Hematopoietic multipotent progenitor cell treated with erythropoietin and hydrocortisone succinate and interleukin-3 and kit ligand, for 4 days (in vitro differentiated cells): ENCODE results near the gene PCYT2.

Experiments used
- DNase-seq: peaks from one replicate; pipeline ENCODE4 v3.0.0-alpha.2; 2015

PCYT2 gene

DNA sequence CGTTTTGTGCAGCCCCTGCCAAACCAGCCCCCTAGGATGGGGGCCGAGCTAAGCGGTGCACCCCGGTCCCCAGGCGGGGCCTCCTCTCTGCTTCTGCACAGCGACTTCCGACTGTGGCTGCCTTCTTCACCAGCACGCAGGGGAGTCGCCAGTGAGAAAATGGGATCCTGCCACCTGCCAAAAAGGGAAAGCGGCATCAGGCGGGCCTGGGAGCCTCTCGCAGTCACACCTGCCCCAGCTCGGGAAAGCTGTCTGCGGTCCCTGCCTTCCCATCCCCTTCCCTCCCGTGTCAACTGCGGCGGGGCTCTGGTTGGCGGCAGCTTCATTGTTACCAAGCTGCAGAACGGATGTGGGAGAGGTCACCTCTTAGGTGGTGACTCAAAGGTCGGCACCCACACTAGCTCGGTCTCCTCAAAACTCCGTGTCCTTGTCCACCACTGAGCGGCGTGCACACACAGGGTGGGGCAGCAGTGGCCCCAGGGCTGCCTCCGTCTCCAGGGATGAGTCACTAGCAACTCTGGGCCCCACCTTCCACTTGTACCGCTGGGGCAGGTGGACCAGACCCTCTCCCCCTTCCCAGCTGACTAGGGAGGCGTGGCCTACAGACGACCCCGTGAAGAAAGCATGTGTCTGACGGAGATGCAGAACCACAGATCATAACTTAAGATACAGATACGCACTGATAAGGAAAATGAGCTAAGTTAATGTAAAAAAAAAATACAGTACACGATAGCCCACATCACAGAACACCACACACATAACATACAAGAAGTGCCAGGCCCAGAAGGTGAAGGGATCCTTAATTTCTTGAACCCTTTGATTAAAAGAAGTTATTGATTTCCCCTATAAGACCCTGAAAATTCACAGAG, 1.5 kb upstream of the PCYT2 start:
- DNase-seq = peak; percentile 30

DNA sequence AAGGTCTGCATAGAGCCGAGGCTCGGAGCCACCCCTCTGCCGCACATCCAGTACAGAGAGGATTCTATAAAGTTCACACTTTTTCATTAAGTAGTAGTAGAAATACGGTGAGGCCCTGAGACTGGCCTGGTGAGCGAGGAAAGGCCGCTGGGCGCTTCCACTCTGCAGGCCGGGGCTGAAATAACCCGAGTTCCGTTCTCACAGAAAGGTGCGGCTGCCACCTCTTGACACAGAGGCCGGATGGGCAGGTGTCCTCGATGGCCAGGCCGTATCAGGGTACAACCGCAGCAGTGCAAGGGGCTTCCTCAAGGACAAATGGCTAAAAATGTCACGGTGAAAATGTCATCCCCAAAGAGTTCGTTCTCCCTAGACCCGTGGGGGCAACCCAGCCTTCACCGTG, 770 bp upstream of the PCYT2 start:
- no peak for DNase-seq

DNA sequence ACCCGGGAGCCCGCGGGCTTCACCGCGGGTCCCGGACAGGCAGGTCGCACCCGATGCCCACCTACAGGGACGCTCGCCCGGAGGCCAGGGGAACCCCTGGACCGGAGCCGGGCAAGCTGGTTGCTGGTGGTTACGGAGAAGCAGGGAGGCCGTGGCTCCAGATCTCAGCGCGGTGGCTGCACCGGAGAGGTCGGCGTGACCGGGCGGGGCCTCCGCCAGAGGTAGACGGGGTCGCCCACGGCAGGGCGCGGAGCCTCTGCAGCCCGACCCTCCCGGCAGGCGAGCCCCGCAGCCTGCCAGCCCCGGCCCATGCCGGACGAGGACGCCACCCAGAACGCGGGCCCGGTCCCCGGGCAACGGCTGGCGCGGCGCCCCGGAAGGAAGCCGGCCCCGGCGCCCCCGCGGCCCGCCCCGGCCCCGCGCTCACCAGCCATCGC, 341 bp downstream of the PCYT2 start:
- DNase-seq = no peak

DNA sequence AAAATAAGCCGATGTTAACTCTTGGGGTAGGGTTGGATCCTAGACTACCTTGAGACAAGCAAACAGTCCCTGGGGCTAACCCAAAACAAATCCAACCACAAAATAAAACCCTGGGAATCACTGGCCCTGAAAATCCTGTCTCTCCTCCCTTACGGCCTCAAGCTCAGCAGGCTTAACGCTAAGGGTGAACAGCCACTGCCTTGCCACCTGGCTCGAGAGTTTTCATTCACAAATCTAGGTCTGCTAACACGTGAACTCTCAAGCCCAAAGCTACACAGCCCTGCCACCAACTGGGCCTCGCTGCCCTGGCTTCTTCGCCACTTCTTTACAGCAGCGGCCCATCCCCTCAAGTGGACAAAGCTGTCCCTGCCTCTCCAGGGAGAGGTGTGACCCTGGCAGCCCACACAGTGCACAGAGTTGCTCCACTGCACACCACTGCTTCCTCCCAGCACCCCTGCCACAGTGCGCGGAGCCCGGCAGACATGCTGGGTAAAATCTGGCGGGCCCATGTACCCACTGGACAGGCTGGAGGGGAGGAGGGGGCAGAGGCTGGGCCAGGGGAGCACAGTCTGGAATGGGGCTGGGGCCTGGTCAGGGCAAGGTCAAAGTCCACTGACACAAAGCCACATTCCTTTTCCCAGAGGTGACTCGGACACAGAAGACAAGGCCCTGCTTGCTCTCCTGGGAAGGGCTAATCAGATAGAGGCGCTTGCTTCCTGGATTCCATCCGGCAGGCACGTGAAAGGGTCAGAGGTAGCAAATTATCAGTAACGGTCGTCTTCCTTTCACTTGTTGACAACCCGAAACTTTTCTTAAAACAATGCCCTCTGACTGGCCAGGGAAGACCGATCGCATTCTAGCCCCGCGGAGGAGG, 996 bp downstream of the PCYT2 start:
- peak; percentile 53 for DNase-seq

DNA sequence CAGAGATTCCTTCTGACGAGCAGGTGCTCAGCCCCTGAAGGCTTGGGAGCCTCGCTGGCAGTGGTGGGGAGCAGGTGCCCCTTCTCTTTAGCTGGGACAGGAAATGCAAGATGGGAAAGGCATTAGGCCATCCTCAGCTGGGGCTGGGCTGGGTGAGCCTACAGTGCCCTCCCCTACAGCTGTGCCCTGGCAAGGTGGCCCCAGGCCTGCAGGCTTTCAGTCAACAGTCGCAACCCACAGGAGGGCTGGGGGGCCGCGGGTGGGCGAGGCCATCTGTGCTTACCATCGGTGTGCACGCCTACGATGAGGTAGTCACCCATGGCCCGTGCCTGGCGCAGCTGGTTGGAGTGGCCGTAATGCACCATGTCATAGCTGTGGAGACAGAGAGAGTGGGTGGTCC, 2.0 kb downstream of the PCYT2 start:
- no peak for DNase-seq

DNA sequence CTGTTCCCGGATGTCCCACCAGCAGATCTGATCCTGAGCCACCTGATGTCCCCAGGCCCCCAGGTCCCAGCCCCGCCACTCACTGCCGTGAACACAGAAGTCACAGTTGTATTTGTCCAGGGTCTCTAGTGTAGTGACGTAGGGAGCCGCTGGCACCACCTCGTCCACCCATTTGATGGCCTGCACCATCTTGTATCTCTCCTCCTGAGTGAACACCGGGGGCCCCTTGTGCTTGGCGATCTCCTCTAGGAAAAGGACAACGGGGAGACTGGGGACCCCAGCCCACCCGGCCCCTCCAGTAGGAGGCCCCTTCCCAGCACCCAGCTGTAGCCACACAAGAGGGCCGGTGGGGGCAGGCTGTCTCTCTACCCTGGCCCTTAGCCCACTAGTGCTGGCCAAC, 2.4 kb downstream of the PCYT2 start:
- DNase-seq = no peak

DNA sequence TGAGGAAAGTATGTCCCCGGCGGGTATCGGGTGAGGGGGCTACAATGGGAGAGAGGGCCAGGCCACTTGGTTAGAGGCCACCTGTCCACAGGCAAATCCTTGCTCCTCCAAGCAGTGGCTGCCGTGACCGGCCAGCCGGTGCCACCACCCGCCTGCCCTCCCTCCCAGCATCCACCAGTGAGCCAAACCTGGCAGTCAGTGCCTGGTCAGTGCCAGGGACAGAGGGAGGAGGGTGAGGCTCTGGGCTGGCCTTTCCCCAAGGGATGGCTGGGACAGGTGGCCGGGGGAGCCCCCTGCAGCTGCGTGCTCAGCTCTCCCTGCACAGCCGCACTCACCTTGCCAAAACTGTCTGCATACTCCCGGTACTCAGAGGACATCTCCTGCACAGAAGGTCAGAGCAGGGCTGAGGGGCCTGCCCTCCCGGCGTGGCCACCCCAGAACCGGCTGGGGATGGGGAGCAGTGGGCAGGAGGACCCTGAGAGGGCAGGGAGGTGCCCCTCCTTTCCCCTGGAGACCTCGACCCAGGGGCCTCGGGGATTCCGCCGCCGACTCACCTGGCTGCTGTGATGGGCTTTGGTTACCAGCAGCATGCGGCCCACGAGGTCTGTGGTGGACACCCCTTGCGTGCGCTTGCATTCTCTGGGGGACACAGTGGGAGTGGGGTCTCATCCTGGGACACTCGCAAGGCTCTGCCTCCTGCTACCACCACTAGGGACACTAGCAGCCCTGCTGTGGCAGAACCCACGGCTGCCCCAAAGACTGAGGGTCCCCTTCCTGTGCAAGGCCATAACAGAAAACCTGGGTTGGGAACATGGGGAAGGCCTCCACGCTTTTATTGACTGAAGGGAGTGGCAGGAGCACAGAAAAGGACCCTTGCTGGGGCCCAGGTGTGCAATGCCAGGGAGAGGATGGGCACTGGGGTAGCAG, 3.7 kb downstream of the PCYT2 start:
- DNase-seq = no peak

DNA sequence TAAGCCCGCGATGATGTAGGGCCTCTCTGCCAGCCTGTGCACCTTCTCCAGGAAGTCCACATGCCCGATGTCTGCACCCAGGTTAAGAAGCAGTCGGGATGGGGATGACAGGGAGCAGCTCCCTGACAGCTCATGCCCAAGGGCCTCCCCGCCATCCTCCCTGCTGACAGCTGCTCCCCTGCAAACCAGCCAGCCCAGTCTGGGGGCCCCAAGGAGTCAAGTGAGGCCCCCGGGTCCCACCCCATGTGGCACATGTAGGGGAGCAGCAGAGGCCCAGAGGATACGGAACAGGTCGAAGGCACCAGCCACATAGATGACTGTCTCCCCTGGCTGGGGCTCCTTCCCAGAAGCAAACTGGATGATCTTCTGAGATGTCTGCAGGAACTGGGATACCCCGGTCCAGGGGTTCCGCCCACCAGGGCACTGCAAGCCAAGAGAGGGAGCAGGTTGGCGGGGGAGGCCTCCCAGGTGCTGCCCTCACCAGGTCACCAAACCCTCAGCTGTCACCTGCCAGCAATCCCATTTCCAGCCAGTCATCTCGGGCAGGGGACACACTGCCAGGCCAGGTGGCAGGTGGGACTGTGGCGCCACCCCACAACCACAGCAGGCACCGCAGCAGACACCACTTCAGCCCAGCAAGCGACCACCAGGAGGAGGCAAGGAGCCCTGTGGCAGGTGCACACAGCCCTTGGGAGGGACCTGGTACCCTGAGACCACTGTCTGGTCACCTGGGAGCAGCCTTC, 4.6 kb downstream of the PCYT2 start:
- no peak for DNase-seq

DNA sequence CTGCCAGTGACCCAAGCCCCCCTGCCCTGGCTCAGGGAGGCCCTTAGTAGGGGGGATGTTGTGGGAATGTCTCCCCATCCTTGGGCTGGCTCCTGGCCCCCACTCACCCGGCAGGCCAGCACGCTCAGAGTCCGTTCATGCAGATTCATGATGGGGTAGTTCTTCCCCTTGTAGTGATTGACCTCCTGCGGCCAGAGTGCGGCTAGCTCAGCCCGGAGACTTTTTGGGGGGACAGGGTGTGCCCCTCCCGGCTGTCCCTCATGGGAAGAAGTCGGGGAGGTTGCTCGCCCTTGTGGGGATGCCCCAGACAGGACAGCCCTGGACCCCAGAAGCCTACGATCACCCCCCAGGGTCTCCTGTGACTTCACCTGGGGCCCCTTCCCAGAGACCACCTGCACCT, 5.2 kb downstream of the PCYT2 start:
- DNase-seq = no peak

DNA sequence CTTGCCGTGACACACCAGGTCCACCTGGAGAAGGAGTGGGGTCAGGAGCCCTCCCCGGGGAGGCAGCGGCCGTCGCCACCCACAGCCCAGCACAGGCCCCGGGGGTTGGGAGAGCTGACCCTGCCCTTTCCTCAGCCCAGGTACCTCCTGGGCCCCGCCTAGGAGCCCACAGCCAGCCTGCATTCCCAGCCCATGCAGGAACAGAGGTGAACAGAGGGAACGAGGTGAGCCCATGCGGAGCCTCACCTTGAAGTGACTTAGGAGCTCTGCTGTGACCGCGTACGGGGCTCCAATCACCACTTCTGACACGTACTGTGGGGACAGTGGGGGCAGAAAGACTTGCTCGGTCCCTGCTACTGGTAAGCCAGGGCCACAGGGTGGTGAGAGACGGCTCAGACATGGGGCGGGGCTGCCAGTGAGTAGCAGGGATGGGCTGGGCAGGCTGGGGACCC, 5.7 kb downstream of the PCYT2 start:
- DNase-seq = no peak

DNA sequence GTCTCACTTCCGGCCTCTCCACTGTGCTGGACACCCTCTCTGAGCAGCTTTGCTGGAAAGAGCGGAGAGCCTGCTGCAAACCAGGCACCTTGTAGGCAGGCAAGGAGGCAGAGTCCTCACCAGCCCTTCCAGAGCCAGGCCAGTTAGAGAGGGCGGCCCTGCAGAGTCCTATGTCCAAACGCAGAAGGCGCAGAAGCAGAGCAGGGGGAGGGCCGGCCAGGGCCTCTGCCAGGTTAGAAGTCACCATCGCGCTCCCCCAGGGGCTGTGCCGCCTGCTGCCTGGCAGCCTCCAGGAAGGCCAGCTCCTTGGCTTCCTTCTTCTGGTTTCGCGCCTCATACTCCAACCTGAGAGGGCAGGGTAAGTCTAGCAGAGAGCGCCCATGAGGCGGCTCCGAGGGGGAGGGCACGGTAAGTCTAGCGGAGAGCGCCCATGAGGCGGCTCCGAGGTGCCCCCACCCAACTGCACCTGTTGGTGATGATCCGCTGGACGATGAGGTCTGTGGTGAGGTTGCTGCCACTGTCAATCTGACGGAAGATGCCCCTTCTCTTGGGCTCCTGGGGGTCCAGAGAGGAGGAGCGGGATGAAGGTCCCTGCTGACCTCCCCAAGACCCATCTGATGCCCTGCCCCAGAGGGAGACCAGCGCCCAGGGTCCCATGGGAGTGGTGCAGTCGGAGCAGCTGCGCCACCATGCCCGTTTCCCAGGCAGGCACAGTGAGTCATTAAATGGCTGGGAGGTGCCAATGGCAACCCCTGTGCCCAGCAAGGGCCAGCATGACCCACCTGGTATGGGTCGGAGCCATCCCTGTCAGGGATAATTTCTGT, 6.4 kb downstream of the PCYT2 start:
- no peak for DNase-seq

DNA sequence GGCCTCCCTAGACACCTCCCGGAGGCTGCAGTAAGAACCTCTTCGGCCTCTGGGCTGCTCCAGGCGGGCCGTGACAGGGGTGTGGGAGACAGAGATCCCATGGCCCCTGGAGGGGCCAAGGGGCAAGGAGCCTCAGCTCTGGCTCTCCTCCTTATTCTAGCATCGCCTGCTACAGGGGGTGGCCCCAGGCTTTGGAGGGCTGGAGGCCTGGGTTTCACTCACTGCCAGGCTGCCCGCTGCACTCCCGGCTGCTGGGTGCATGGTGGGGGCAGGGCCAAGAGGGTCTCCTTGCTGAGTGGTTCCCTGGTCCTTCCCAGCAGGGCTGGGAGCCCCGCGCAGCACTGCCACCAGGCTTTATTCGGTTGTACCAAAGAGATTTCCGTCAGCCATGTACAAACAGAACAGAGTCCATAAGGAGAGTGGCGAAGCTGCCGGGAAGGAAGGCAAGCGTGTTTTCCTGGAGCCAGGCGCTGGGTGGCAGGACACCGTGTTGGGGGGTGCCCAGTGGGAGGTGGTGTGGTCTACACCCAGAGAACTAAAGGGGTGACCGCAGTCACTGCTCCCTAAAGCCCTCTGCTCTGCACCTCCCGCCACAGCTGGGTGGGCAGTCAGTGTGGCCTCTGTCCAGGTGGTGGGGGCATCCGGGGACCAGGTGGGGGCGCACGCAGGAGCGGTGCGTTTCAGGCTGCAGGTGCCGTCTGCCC, 7.2 kb downstream of the PCYT2 start:
- no peak for DNase-seq

DNA sequence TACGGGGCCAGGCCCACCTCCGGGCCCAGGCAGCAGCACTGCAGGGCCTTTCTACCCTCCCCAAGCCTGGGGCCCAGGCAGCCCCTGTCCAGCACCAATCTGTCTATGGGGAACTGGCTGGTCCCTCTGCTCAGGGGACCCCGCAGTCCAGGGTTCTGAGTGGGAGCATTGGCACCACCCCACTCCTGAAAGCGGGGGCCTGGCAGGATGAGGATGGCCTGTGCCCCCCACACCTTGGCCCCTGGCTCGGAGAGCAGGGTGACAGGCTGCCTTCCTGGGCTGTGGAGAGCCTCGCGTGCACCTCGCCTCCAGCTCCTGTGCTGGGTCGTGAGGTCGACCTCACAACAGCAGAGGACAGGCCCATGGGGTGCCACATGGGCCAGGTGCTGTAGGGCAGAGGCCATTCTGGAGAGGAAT, 7.8 kb downstream of the PCYT2 start:
- DNase-seq = no peak

DNA sequence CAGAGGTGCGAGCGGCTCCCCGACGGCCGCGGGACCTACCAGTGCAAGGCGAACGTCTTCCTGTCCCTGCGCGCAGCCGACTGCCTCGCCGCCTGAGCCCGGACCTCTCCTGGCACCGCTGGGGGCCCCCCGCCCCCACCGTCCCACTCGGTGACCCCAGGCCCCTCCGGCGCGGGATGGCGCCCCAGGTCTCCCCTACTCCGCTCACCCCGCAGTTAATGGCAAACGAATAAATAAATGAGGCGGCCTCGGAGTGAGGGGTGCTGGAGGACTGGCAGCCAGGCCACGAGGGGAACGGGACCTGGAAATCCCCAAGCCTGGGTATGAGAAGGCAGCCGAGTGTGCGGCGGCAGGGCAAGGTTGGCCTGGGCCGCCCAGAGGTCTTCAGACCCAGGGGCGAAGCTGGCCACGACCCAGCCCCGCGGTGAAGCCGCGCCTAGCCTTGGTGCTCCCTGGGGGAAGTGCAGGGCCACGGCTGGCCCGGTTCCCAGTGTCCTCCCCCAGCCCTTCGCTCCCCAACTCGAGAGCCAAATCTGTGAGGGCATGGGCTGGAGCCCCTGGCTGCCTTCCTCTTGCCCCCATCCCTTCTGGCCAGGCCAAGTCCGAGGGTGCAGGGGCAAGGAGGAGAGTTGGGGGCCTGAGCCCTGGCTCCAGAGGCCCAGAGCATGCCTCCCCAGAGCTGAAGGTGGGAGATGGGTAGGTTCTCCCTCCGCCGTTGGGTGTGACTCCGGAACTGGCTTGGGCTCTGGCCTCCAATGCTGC, 8.4 kb downstream of the PCYT2 start:
- DNase-seq = peak; percentile 41

DNA sequence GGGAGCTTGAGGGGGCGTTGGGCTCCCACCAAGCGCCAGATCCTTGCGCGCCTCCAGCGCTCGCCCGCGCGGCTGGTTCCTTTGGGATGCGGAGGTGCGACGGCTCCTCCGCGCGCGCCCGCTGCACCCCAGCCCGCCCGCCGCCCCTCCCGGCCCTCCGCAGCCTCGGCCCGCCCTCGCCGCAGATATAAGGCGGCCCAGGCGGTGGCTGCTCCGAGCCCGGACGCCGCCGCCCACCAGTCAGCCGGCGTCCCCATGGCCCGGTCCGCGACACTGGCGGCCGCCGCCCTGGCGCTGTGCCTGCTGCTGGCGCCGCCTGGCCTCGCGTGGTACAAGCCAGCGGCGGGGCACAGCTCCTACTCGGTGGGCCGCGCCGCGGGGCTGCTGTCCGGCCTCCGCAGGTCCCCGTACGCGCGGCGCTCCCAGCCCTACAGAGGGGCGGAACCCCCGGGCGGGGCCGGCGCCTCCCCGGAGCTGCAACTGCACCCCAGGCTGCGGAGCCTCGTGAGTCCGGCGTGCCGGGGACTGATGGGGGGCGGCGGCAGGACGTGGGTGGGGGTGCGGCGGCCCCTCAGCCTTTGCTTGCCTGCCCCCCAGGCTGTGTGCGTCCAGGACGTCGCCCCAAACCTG, 9.1 kb downstream of the PCYT2 start, which contains the start of gene NPB:
TSS of gene NPB (plus strand) at position 216 of the 630 bp plus-strand sequence. CDS start at position 256, 40 bp downstream.
- peak; percentile 77 for DNase-seq

DNA sequence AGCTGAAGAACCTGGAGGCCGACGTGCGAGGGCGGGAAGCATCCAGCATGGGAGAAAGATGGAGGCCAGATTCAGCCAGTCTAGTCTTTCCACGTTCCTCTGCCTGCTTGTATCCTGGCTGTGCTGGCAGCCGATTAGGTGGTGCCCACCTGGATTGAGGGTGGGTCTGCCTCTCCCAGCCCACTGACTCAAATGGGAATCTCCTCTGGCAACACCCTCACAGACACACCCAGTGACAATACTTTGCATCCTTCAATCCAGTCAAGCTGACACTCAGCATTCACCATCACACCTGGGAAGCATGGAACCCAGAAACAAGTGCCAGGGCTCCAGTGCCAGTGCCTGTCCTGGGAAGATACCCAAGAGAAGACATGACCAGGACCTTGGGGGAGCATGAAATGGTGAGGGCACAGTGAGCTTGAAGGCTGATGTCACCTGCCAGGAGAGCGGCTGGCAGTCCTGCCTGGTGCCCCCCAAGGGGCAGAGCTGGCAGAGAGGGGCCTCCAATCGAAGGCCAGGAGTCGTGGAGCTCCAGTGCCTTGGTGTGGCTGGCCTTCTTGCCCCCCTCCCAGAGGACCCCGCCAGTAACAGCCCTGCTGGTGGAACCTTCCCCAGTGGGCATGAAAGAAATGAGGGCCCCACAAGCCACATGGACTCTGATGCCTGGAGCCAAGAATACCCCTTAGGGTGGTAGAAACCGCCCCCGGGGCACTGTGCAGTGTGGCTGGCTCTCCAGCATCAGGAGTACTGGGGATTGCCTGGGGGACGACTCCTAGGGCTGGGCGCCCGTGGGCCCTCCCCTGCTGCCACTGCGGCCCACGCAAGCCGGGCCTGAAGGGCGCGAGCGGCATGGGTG, 9.8 kb downstream of the PCYT2 start:
- DNase-seq = no peak

DNA sequence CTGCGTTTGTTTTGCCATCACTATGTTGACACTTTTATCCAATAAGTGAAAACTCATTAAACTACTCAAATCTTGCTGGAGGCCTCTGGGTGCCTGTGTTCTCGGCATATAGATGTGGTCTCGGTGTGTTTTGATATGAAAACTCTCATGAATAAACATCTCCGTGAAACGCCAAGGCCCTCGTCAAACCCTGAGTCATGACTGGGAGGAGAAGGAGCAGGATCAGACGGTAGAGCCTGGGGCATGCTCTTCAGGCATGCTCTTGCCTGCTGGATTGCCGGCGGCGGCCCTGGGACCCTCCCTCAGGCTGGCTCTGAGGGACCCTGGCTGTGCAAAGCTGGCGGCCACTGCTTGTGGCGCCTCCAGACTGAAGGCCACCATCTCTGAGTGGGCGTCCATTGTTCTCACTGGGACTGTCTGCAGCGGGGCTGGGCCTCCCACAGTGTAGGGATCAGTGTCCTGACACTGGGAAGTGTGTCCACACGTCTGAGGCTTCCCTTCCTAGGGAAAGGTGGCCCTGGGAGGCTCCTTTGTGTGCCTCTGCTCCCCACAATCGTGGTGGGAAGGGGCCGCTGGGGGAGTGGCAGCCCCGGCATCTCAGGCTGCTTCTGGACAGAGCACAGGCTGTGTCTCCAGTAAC, 10.9 kb downstream of the PCYT2 start:
- no peak for DNase-seq
